Stimulated activated CD8-positive, alpha-beta memory T cell treated with anti-CD3 and anti-CD28 coated beads, Interleukin-2, amount 100 ng/mL, for 1 hour (primary cell): ENCODE measurements around the gene PSMG4.
A peak's percentile ranks its signal among the peaks of the same experiment; 100 is the strongest.

Source experiments
- DNase-seq, 2 donors: peaks; one replicate each; pipeline ENCODE4 v3.0.0-alpha.2; 2020; ENCODE audit warnings: low read depth in 2 of 2

PSMG4 gene, protein sequence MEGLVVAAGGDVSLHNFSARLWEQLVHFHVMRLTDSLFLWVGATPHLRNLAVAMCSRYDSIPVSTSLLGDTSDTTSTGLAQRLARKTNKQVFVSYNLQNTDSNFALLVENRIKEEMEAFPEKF

DNA sequence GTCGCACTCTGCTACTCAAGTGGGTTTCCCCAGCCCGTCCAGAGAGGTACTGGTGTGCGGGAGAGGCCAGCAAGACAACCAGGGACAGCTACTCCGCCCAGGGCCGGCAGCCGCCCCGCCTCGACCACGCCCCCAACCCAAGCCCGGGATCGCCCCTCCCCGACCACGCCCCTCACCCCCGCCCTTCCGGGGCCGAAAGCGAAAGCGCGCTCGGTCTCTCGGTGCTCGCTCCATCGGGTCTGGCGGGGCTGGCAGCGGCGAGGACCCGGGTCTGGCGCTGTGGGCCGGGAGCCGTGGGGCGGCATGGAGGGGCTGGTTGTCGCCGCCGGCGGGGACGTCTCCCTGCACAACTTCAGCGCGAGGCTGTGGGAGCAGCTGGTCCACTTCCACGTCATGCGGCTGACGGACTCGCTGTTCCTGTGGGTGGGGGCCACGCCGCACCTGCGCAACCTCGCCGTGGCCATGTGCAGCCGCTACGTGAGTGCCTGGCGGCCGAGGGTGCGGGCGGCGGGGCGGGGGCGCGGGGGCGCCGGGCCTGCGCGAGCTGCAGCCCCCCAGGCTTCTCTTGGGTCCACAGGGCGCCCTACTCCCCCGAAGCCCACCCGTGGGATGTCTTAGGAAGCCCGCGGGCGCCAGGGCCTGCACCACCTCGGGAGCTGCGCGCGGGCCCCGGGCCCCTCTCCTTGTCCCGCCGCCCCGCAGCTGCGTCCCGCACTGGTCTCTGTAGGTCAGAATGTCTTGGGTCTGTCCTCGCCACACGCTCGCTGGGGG, at the start of gene PSMG4:
TSS of gene PSMG4 (plus strand) at position 228 of the 771 bp plus-strand sequence. CDS start at position 304, 76 bp downstream.
- peak; percentile 89 to 90 for DNase-seq

DNA sequence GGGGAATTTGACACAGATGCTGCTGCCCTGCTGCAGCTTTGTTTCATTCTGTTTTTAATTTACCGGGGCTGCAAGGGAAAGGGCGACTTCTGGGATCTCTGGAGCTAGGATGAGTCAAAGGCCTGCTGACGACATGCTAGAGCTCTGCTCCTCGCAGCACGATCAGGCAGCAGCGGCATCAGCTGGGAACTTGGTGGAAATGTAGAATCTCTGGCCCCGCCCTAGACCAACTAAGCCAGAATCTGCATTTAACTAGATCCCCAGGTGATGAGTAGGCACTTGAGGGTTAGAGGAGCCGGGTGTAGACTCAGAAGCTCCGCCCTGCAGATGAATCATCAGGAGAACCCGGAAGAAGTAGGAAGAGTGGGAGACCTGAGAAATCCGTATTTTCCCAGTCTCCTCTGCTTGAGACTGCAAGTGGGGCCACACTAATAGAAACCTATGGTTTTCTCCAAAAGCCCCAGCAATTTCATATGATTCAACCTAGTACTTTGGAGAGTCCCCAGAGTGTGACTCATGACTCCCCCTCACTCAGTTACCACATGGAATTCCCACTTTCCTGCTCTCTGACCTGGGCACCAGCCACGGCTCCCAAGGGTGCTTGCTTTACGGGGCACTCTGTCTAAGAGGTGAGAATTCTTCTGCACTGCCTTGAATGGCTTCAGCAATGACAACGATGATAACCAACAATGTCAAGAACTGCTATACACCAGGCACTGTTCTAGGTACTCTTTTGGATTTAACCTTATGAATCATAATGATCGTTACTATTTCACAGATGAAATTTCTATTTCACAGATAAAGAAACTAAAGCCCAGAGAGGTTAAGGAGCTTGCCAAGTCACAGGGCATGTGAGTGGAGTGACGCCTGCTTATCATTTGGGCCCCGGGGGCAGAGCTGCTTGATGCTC, 49.4 kb upstream of the PSMG4 start:
- no peak for DNase-seq

DNA sequence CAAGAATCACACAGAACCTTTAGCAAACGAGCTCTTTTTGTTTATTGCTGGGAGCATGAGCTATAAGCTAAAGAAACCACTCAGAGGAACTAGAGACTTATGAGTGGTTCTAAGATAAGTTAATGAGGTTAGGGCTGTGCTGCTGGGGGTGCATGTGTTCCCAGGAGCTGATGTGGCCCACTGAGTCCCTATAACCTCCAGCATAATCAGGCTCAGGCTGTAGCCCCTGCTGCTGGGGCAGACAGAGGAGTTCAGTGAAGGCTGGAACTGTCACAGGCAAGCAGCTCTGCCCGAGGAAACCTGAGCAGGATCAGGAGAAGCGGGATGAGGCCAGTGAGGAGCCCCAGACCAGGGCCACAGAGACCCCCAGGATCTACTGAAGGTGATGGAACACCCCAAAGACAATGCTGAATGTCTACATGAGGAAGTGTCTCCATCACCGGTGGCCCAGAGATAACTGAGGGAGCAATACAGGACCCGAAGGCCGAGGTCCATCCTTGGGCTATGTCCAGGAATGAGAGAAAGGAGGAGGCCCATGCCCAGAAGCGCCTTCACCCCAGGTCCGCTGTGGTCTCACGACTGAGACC, 48.6 kb upstream of the PSMG4 start:
- DNase-seq = no peak

DNA sequence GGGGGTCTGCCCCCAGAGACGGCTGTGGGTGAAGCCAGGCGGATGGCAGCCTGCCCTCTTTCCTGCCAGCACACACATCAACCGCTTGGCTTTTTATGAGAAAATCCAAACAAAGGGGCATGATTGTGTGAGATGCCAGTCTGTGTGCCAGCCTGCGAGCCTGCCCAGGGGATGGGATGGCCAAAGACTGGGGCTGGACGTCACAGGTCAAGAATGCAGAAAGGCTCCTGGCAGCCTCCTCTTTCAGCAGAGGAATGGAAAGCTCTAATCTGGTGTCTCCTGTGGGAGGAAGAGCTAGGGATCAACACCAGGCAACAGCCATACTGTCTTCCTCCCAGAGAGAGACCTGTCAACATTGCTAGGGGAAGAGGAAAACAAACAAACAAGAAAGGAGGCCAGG, 47.1 kb upstream of the PSMG4 start:
- DNase-seq = no peak

DNA sequence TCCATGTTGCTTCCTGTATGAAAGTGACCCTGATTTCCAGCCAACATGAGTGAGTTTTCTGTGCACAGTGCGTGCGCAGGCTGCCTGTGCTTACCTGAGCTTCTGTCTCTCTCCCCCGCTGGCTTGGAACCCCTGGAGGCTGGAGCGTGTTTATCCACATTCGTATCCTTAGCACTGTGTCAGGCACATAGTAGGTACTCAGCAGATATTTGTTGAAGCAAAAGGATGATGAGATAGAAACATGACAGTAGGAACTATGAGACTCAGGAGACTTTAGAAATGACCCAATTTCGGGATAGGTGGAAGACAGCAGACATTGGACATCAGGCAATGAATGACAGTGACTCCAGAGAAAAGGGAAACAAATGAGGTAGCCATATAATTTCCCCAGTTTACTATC, 46.5 kb upstream of the PSMG4 start:
- DNase-seq = no peak

DNA sequence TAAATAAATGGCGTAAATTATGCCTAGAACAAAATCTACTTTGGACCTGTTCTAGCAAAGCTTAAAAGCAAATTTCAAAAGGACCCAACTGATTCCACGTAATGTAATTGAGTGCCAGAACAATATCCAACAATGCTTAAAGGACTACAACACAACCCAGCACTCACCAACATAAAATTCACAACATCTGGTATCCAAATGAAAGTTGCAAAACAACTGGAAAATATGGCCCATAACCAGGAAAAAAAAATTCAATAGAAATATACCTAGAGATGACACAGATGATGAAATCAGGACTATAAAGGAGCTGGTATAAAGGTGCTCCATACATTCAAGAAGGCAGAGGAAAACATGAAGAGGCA, 45.4 kb upstream of the PSMG4 start:
- DNase-seq = no peak

DNA sequence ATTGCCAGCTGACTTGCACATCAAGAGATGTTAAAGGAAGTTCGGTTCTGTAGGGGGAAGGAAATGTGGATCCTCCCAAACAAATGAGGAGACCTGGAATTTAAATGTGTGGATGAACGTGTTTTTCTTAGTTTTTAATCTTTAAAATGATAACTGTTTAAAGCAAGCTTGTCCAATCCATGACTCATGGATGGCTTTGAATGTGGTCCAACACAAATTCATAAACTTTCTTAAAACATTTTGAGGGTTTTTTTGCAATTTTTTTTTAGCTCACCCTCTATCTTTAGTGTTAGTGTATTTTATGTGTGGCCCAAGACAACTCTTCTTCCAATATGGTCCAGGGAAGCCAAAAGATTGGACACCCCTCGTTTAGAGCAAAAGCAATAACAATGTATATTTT, 43.8 kb upstream of the PSMG4 start:
- DNase-seq = no peak

DNA sequence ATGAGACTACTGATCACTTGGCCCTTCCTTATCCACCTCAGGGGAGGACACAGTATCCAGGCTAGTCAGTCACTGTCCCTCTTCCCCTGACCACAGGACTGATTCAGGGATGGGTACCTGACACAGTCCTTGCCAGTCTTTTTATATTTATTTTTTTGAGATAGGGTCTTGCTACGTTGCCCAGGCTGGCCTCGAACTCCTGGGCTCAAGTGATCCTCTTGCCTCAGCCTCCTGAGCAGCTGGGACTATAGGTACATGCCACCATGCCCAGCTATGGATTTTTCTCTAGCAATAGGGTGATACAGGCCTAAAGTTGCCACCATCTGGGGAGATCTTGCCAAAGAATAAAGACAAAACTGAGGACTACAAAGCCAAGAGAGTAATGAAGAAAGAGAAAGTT, 41.5 kb upstream of the PSMG4 start:
- no peak for DNase-seq

DNA sequence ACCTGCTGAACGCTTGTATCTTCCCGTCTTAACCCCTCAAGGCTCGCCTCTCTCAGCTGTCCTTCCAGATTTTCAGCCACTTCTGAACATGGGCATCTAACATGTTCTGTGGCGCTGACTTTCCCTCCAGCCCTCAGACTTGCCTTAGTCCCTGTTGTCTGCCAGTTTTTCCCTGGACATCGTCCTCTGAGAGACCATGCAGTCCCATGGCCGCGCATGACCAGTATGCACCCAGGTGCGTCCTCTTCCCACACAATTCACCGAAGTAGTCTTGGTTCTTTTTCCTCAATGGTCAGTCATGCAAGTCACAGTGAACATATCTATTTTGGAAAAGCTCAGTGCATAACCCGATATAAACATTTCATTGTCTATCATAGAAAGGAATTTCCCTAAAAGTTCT, 40.5 kb upstream of the PSMG4 start:
- DNase-seq = no peak

DNA sequence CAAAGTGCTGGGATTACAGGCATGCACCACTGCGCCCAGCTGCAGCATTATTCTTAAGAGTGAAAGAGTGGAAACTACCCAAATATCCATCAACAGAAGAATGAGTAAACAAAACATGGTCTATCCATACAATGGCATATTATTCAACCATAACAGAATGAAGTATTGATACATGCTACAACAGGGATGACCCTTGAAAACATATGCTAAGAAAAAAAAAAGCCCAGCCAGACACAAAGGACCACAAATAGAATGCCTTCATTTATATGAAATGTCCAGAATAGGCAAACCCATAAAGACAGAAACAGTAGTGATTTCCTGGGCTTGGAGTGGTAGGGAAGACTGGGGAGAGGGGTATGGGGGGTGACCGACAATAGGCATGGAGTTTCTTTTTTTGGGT, 38.4 kb upstream of the PSMG4 start:
- DNase-seq = no peak

DNA sequence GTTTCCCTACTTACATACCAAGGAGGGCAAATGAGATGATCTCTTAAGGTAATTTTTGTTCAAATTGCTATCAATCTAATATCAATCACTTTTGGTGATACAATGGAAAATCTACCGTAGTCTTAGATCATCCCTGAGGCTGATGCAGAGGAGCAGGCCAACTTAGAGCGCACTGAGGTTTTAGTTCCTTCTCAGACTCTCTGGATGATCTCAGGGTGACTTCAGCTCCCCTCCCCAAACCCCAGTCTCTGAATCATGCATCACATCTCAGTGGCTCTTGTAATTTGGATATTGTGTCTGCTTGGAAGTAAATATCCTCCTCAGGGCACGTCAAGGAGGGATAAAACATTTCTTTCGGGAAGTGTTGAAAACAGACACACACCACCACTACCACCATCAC, 37.2 kb upstream of the PSMG4 start:
- no peak for DNase-seq

DNA sequence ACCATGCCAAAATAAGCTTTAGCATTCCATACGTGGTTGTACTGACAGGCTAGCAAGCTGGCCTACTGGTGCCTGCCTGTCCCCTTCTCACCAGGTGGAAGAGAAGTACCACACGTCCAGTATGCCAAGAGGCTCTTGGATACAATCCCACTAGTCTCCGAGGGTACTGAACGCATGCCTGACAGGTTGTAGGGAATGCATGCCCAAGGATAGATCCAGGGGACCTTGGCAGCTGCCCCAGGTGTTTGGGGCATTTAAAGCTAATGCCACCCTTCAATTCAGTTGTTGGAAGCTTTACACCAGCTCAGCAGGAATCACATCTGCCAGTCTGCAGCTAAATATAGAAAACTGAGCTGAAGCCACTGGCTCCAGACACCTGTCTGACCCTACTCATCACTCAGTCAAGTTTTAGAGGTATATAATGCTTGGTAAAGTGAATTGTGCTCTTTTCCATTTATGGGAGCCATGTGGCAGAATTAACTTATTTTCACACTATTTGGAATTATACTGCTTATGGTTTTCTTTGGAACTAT, 36.2 kb upstream of the PSMG4 start:
- DNase-seq = no peak

DNA sequence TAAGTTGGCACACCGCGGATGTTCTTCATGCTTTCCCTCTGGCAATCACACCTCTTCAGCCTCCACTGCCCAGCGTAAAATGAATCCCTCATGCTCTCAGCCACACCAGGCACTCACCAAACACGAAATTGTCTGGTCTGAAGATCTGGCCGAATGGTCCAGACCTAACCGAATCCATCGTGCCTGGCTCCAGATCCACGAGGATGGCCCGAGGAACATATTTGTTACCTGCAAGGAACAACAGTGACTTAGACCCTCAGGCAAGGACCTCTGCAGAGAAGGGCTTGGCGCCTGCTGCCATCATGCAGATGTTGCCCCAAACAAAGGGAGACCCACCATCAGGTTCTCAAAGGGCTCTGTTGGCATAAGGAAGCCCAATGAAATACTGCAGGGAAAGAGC, 32.7 kb upstream of the PSMG4 start:
- DNase-seq = no peak

DNA sequence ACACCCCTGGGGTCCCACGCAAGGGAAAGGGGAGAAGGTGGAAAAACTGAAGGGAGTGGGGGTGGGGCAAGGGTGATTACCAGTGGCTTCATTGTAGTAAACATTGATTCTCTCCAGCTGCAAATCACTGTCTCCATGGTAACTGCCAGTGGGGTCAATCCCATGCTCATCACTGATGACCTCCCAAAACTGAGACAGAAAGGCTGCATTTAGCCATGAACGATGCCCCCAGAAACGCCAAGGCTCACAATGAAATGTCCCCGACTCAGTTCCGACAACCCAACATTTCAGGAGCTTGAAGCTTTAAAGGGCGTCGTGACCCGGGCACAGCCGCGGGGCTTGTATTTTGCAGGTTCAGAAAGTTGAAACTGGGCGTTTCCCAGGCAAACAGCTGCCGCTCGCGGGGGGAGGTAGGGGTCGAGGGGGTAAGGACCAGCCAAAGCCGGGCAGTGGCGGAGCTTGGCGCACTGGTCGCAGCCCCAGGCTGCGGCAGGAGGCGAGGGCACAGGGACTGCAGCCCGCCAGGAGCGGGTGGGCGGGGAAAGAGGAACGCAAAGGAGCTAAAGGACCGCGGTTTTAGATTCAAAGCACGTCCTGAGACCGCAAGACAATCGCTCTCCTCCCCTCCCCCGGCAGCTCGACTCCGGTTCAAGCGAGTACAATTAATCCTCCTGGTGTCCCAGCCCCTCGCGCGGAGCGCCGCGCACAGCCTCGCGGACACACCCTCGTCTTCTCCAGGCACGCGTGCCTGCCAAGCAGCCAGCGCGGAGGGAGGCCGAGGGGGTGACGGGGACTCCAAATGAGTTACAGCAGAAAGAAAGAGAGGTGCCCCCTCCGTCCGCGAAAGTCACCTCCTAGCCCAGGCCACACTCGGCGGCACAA, 32.0 kb upstream of the PSMG4 start:
- no peak for DNase-seq

DNA sequence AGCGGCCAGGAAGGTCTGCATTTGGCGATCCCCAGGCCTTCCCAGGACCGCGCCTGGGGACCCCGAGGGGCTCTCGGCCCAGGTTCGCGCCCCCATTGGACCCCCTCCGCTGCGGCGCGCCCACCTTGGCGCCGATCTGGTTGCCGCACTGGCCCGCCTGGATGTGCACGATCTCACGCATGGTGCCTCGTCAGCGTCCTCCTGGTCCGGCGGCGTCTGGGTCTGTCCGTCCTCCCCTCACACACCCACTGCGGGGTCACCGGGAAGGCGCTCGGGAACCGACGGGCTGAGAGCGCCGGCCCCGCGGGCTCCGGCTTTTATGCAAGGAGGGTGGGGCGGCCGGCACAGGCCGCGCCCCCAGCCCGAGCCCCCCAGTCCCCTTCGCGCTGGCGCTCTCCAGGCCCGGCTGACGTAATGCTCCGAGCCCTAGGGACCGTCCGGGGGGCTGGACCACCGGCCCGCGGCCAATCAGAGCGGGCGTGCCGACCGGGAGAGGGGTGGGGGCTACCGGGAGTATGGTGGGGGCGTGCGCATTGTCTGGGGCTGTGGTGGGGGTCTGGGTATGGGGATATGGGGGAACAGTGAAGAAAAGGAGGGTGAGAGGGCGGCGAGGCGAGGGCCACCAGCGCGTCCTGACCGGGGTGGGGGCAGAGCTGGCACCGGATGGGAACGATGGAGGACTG, 31.2 kb upstream of the PSMG4 start, which contains the start of gene TUBB2B:
TSS of gene TUBB2B (minus strand) at position 291 of the 683 bp plus-strand sequence. CDS start at position 181, 110 bp downstream.
- no peak for DNase-seq

DNA sequence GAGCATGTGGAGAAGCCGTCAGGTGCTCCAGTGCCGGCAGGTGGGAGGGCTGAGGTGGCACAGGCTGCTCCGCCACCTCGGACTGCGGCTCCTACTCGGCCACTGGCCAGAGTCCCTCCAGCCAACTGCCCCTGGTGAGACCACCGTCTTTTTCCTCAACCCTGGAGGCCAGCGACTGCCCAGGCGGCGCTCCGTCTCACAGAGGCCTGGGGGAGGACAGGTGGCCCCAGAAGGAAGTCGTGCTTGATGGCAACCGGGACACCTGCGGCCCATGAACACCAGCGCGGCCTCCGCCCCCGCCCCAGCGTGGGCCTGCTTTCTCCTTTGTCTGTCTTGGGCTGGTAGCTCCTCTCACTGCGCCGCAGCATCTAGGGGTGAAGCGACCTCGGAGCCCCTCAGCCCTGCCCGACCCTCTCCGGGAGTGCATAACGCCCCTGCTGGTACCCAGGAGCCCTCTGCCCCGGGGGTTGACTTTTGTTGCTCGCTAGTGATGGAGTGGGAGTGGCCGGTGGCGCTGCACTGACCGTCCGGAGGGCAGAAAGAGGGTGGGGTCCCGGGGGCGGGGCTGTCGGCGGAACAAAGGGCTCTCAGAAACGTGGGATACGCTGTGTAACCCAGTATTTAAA, 30.6 kb upstream of the PSMG4 start:
- no peak for DNase-seq

DNA sequence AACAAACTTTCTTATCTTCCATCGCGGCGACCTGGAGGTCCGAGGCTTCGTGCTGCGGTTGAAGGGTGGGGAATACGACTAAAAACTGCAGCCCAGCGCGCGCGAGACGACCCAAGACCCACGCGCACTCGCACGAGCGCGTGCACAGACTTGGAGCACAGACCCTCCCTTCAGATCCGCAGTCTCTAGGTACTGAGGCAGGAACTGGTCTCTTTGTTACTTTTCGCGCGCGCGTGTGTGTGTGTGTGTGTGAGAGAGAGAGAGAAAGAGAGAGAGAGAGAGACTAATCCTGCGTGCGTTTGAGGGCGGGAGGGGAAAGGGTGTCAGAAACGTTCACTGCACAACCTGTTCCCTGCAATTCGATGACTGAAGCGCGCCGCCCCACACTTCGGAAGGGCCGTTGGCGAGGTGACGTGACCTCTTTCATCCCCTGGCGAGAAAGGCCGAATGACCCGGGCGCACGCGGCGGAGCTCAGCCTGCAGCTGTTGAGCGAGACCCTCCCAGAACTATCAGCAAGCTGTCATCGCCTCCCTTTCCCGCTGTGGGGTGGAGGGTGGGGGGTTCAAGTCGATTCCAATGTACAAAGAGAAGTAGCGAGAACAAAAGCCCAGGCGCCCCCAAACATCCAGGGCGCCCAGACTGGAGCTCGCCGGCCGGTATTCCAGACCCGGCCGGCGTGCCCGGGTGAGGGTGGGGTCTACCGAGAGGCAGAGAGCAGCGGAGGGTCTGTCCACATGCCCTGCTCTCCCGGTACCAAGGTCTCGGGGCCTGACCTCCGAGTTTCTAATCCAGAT, 29.8 kb upstream of the PSMG4 start:
- DNase-seq = no peak

DNA sequence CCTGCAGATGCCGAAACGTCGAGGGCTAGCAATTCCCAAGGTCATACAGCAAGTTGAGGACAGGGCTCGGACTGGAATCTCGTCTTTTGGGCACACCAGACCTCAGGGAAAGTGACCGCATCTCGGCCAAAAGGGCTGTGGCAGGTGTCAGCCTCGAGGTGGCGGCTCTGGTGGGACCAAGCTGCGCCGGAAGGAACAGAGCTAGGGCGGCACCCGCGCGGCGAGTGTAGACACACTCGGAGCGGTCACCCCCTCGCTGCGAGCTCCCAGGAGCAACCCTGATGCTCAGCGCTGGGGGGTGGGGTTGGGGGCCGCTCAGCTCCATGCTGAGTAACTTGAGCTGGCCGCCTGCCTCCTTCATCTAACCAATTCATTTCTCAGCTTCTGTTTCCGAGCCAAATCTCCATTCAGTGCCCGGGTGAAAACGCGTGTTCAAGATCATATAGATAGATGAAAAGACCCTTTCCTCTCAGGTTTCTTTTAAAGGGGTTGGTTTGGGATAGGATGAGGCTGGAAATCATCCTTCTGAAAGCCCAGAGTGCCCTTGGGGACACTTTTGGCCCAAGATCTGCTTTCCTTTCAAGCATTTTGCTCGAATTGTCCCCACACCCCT, 29.1 kb upstream of the PSMG4 start:
- no peak for DNase-seq
